Measurements from ENCODE around the gene FAM184A.
"Not testable (repeated sequence)": the region's sequence is repeated elsewhere in the genome, so short reads cannot be mapped to it uniquely, and the experiment has no call there.

The FAM184A gene

DNA sequence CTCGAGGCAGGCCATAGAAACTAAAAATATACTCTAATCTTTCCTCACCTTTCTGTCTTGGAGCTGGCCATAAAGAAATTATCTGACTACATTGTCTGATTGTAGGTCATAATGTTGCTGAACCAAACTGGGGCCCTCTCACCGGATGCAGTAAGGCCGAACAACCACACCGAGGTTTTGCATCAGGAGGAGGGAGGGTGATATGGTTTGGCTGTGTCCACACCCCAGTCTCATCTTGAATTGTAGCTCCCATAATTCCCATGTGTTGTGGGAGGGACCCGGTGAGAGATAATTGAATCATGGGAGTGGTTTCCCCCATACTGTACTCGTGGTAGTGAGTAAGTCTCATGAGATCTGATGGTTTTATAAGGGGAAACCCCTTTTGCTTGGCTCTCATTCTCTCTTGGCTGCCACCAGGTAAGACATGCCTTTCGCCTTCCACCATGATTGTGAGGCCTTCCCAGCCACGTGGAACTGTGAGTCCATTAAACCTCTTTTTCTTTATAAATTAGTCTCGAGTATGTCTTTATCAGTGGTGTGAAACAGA lies 19.4 kb upstream of the FAM184A start:
- DNase-seq: not testable (repeated sequence)

DNA sequence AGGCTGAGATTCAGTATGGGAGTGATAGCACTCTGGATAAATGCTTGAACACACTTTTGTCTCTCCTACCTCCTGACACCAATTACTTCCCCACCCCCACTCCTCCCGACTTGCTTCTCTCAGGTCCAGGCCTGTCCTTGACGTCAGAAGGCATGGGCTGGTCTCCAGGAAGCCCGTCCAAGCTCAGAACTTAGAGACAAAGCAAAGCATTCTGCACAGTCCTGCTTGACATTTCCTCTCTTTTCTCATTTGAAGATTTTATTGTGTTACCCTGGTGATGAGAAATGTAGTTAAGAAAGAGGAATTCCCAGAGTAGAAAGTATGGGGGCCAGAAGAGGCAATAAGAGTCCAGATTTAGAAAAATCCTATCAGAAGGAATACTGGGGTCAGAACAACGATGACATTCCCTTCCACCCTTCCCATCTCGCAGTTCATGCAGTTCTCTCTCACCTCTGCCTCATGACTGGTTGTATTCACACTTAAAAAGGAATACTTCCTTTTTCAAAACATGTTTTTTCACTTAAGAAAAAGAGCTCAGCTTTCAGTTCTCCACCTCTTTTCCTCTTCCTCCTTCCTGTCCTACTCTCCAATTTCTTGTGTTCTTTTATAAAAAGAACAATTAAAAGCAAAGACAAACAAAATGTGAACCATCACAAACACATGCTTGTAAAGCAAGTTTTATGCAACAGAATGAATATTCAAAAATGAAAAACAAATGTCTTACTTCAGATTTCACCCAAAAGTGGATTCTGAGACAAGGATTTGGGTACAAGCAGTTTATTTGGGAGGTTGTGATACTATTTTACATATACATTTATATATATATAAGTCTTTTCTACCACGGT lies 18.5 kb upstream of the FAM184A start:
- DNase-seq: no peak

DNA sequence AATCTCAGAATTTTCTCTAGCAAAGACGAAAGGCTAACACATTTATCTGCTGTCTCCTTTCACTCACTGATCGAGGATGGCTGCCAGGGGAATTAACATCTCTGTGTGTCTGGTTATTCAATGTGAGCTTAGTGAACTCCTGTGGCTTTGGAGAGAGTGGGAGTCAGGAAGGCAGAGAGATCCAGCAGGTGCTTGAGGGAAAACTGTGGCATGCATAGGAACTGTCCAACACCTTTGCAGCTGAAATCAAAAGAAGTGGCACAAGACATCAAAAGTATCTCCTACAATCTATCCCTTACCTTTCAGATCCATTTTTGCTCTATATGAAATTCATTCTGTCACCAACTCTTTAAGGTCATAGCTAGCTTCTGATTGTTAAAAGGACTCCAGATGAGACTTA lies 11.8 kb upstream of the FAM184A start:
- DNase-seq: no peak

DNA sequence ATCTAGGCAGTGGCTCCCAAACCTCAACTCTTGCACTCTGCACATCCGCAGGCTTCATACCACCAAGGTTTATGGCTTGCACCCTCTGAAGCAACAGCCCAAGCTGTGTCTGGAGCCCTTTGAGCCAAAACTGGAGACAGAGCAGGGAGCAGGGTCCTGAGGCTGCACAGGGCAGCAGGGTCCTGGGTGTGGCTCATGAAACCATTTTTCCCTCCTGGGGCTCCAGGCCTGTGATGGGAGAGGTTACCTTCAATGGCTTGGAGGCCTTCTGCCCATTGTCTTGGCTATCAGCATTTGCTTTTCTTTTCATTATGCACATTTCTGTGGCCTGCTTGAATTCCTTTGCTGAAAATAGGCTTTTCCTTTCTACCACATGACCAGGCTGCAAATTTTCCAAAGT lies 6.3 kb upstream of the FAM184A start:
- DNase-seq: no peak

DNA sequence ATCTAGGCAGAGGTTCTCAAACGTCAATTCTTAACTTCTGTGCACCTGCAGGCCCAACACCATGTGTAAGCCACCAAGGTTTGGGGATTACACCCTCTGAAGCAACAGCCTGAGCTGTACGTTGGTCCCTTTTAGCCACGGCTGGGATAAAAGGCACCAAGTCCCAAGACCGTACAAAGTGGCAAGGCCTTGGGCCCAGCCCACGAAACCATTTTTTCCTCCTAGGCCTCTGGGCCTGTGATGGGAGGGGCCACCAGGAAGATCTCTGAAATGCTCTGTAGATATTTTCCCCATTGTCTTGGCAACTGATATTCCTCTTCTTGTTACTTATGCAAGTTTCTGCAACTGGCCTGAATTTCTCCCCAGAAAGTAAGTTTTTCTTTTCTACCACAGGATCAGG lies 4.5 kb upstream of the FAM184A start:
- DNase-seq: no peak

DNA sequence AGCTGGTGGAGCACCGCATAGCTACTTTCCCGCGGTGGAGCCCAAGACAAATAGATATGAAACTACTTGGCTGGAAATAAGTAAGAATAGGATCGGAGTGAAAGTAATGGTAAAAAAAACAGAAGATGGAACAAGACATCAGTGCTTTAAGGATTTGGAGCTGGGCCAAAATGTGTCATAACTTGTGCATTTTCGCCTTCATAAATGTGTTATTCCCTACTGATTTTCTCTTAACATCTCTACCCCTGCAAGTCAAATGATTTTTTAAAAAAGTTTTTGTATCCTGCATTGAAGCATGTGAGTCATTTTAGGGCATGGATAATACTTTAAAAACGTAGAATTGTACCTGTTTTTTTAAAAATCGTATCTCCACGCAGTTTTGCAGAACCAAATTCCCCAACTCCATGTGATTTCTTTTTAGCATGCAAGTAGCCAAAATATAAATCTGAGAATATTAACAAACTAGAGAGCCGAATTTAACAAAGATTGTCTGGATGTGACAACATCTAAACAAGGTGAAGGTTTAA lies 882 bp upstream of the FAM184A start:
- DNase-seq: no peak

DNA sequence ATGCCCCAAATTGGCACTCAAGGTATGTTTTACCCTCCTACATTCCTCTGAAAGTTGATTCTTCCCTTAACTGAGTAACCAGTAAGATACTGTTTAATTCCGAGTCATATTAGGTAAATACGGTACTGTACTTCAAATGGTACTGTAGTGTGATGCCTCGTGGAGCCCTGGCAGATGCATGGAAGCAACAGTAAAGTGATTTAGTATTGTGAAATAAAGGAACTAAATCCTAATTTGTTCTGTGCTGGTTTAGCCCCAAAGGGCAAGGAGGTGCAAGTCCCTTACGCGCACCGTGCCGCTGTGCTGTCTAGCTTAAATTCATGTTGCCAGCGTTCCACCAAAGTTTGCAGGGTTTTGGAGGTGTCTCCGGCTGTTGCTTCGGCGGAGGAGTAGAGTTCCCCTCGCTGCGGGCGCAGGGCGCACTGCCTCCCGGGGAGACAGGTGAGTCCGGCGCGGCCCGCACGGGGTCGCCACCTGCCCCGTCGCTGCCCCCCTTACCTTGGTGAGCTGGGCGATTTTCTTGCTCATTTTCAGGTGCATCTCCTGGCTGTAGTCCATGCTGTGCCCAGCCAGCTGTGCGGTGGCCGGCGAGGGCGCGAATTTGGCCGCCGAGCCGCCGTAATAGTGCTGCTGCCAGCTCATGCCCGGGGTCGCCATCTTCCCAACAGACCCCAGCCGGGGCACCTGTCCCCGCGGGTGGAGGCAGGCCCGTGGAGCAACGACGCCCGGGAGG lies 655 bp downstream of the FAM184A start:
- peak; percentile 64 for DNase-seq

DNA sequence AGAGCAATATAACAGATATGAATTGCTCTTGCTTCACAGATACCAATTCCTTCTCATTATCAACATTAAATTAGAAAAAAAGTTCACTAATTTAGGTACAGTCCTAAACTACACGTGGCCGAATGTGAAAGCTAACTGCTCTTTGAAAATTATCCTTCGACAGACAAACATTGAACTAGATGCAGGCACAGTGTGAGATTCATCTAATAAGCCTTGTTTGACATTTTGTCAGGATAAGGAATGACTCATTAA lies 1.1 kb downstream of the FAM184A start:
- DNase-seq: no peak

DNA sequence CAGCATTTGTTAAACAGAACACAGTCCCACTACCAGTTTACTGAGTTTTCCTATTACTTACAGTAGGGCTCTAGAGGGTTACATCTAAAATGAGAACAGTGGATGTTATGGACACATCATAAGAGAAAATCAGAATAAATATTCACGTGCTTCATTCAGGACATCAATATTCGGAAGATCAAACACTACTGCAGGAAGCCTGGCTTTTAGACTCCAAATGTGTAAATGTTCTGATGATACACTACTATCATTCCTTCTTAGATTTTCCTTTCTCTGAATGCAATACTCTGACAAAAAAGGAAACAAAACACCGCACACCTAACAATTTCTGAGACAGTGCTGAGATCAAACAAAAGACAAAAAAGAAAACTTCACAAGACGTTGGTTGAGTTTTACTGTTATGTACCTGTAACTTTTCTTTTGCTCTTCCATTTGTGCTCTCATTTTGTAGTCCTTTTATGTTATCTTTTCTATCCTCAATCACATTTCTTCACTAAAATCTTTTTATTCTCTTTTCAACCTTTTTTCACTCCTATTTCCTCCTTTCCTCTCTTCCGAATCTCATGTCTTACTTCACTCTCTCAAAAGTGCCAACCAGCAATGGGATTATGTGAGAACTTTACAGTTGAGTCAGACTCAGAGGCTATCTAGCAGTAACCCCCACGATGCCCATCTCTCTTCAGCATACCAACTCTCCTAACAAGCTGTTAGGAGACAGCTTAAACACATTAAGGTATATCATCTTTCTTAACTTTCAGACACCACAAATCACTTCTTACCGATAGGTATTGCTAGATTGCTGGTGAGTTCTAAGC lies 1.7 kb downstream of the FAM184A start:
- DNase-seq: peak; percentile 5

DNA sequence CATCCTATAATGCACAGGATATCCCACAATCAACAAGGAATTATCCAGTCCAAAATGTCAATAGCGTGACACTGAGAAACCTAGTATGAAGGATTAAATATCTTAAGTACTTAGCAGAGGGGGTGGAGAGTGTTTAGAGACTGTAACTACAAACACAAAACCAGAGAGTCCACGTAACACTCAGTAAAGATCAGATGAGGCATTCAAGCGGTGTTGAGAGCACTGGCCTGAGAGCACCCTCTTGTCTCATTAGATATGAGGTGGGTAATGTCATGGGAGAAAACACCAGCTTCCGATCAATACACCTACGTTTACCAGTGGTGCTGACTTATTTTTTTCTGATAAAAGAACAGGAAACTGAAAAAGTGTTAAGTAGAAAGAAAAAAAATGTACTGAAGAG lies 2.3 kb downstream of the FAM184A start:
- peak; percentile 32 for DNase-seq

DNA sequence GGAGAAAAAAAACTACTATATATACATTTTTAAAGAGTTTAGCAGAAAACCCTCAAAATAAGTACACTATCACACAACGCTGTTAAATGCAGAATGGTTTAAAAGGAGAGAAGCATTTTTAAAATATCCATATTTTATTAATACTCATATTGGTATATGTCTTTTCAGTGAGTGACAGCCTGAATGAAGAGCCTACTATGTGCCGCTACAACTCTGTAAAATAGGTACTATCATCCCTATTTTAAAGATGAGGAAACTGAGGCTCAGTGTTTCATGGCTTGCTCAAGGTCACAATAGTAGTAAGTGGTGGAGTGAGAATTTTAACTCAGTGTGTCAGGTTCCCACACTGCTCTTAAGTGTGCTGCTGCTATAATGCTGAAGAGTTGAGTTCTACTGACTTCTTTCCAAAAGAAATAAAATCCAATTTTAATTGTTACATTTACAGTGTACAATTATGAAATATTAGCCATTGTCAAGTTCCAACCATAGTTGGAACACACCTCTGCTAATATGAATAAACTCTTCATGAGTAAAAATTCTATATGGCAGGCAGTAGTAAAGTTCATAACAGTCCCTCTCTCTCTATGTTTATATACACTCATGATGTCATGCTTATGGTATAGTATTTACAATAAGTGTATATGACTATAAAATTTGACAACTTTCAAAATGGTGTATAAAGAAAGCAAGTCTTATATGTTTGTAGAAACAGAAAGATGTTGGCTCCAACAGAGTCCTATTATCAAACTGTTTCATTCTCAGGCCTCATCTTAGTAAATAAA lies 3.1 kb downstream of the FAM184A start:
- DNase-seq: no peak

DNA sequence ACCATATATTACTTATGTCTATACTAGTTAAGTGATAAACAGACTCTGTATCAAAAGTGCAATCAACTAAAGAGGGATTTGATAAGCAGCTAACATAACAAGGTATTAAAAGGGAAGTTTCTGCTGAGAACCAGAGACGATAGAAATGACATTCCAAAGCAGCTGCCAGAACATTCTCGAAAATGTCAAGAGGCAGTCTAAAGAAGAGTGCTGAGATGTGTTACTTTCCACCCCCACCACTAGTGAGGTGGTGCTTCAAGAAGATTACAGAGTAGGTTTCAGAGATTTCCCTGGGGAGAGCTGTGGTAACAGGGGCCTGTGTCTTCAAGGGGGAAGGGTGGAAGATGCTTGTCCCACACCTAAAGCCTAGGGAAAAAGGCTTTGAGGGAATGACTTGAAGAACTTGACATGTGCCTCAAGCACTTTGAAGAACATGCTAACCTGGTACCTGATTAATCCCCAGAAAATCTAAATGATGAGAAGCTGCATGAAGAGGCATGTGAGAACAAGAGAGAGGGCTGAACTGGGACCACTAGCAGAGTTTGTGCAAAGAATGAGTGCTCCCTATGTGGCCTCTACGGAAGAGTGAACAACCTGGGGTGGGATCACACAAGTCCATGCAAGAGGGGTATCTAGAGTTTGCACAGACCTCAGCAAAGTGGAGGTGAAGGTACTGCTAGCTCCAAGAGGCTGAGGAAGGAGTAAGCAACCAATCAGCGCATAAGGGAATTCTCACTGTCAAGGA lies 5.0 kb downstream of the FAM184A start:
- DNase-seq: no peak

DNA sequence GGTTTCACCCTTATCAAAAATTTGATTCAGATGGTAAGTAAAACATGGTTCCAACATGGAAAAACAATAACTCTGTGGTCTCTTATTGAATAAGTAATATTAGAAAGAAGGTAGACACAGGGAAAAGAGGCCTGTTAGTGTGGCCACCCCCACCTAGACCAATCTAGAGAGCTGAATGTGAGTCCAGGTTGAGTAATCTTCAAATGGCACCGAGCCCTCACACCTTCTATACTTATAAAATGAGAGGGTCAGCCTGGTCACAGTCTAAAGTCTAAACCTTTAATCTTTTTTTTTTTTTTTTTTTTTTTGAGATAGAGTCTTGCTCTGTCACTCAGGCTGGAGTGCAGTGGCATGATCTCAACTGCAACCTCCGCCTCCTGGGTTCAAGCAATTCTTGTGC lies 6.9 kb downstream of the FAM184A start:
- DNase-seq: no peak

DNA sequence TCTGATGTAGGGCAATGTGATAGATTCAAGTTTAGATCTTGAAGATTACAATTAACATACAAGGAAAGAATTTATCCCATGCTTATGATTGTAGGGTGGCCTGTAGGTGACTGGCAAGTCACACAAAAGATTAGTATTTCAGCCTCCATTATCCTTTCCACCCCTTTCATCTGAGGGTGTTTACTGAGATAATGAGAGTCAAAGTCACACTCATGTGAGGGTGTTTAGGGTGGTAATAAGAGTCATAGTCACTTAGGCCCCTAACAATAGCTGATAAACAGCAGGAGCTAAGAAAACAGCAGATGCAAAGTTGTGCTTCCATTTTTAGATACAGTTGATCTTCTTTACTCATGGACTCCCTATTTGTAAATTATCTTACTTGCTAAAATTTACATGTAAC lies 11.4 kb downstream of the FAM184A start:
- DNase-seq: no peak

DNA sequence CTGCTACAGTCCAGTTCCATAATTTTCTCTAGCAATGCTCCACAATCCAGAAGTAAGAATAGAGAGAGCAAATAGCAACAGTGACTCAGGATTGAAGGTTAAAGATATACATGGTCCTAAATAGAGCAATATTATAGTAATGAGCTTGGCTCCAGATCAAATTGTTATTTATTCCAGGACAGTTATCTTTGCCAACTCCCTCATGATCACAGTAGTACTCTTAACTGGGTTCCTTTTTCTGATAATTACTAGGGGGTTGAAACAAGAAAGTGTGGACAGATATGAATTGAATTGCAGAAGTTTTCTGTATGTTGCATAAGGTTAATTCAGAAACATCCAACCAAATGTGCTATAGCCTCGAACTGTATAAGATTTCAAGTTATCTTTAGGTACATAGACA lies 11.9 kb downstream of the FAM184A start:
- no peak for DNase-seq

DNA sequence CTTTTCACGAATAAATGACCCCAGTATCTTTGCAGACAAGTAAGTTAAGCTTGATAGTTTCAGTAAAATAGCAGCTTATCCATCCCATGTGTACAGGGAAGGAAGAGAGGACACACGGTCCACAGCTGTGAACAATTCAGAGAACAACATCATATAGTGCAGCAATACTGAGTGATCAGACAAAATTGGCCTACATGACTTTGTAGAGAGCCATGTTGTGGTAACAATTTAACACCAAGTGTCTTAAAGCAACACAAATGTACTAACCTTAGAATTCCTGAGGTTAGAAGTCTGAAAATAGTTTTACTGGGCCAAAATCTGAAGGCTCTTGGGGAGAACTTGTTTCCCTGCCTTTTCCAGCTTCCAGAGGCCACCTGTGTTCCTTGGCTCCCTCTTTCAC lies 12.5 kb downstream of the FAM184A start:
- no peak for DNase-seq

DNA sequence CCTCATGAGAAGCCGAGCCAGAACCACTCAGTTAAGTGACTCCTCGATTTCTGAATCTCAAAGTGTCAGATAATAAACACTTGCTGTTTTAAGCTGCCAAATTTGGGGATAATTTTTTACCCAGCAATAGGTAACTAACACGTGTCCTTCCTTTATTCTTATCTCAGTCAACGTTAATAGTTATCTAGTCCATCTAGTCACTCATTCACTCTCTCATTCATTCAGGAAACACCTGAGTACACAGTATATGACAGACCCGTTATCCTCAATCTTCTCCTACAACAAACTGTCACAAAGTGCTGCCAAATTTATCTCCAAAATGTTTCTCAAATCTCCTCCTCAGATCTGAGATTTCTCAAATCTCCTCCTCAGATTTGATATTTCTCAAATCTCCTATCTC lies 13.1 kb downstream of the FAM184A start:
- no peak for DNase-seq

DNA sequence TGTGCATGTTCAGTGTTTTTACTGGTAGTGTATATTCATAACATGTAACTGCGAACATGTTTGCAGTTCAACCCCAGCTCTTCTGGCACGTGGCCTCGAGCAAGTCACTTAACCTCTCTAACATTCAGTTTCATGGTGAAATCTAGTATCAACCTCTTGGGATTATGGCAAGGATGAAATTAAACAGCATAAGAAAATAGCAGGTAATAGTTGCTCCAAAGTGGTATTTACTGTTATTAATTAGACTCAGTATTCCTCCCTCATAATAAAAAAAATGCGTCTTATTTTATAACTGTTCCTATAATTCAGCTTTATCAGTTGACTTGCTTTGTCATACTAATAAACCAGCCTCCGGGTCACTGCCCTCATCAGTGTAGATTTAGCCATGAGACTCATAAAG lies 15.0 kb downstream of the FAM184A start:
- DNase-seq: no peak

DNA sequence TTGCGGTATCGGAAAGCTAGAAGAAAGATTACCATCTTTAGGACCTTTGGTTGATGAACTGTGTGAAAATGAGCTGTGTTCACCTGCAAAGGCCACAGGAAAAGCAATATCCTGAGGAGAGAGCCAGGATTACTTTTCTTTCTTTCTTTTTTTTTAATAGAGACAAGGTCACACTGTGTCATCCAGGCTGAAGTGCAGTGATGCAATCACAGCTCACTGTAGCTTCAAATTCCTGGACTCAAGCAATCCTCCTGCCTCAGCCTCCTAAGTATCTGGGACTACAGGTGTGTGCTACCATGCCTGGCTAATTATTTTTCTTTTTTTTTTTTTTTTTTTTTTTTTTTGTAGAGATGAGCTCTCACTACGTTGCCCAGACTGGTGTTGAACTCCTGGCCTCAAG lies 17.2 kb downstream of the FAM184A start:
- DNase-seq: no peak

DNA sequence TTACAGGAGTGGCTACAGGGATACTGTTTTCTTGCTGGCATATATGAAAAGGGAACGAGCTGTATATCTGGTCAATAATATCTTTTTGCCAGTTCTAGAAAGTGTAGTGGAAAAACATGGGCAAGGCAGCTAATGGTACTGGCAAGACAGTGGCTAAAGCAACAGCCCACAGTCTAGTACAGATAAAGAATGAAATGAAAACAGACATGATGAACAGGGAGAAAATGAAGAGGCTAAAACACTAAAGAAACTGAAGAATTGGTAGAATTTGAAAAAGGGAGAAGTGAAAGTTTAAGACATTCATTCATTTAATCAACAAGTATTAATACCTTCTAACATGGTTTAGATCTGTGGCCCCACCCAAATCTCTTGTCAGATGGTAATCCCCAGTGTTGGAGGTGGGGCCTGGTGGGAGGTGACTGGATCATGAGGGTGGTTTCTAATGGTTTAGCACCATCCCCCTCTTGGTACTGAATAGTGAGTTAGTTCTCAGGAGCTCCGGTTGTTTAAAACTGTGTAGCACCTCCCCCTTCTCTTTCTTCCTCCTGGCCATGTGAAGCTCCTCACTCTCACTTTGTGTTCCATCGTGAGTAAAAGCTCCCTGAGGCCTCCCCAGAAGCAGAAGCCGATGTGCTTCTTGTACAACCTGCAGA lies 18.1 kb downstream of the FAM184A start:
- DNase-seq: no peak

DNA sequence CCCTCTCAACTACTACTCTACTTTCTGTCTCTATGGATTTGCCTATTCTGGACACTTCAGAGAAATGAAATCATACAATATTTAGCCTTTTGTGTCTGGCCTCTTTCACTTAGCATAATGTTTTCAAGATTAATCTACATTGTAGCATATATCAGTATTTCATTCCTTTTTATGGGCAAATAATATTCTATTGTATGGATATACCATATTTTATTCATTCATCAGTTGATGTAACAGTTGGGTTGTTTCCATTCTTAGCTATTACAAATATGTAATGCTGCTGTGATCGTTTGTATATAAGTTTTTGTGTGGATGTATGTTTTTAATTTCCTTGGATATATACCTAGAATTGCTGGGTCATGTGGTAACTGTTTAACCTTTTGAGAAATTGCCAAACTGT lies 23.4 kb downstream of the FAM184A start:
- DNase-seq: no peak
